Heart left ventricle (tissue), 13 donors: ENCODE data around the gene PGAP3.

Source experiments
- POLR2A ChIP-seq, 2 donors: fragments of 450-650 bp; IDR thresholded peaks; one replicate each; pipeline ENCODE4 v1.6.1; 2017; ENCODE audit warnings: antibody characterized with exemption in 2 of 2, mild to moderate bottlenecking in 2 of 2, moderate library complexity in 2 of 2
- TF ChIP-seq, protein P1 (sequence below), 12 donors: fragments of 200-600 bp; sonication (generic) in 4 of 12; IDR thresholded peaks; one replicate each; pipeline versions ENCODE4 v1.5.0 to v1.8.0; 2018 to 2022; ENCODE audit warnings: antibody characterized with exemption in 12 of 12, mild to moderate bottlenecking in 5 of 12
- donor health status: ischemic (EF 13 %, LVEDD 7.1; RV severe dilation, severe dysfunction).
- donor health status: DM: no; HTN: yes; CAD: no.
- donor health status: DM: no; HTN: no; CAD: no.
- donor health status: ischemic (EF 25% LVEDD 6.9; RV normal size, moderate dysfunction).
- donor health status: ischemic (EF 25% LVEDD 5.7; RV mildly dilated, moderate dysfunction).
- donor health status: ischemic (EF 35%, LVEDD 5.7; RV mildly dilated, moderate dysfunction).
- donor health status: nonischemic (EF 11% LVEDD 7.7; RV severe dilation, severe dysfunction).
- donor health status: DM: yes; HTN: yes; CAD: no.
- donor health status: PGD.
- donor health status: ischemic (EF 29% LVEDD 5.4; RV normal size, mild dysfunction).
- donor health status: nonischemic (EF 23%, LVEDD 6.1; RV moderate dilation, normal function).

DNA sequence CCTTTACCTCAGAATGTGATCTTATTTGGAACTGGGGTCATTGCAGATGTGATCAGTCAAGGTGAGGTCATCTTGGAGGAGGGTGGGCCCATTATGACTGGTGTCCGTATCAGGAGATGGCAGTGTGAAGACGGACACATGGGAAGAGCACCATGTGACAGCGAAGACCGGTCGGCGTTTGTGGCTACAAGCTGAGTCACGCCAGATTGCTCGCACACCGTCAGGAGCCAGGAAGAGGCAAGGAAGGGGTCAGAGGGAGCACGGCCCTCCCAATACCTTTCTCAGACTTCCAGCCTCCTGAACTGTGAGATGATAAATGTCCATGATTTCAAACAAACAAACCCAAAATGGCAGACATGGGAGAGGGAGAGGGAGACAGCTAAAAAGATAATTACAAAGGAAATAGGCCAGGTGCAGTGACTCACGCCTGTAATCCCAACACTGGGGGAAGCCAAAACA is 37.7 kb downstream of the PGAP3 start:
- no peak for TF ChIP-seq POLR2A (IDR thresholded peaks at IDR 0.05)
- TF ChIP-seq, protein P1, sequence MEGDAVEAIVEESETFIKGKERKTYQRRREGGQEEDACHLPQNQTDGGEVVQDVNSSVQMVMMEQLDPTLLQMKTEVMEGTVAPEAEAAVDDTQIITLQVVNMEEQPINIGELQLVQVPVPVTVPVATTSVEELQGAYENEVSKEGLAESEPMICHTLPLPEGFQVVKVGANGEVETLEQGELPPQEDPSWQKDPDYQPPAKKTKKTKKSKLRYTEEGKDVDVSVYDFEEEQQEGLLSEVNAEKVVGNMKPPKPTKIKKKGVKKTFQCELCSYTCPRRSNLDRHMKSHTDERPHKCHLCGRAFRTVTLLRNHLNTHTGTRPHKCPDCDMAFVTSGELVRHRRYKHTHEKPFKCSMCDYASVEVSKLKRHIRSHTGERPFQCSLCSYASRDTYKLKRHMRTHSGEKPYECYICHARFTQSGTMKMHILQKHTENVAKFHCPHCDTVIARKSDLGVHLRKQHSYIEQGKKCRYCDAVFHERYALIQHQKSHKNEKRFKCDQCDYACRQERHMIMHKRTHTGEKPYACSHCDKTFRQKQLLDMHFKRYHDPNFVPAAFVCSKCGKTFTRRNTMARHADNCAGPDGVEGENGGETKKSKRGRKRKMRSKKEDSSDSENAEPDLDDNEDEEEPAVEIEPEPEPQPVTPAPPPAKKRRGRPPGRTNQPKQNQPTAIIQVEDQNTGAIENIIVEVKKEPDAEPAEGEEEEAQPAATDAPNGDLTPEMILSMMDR (IDR thresholded peaks at IDR 0.05) = no peak
